ENCODE data around the gene NHSL1.

- no peak for TF ChIP-seq EZH2 (IDR thresholded peaks at IDR 0.05; ENCODE audit: borderline replicate concordance, low read depth, low read length, severe bottlenecking)
- no peak for TF ChIP-seq POLR2AphosphoS5 (IDR thresholded peaks at IDR 0.05; ENCODE audit: insufficient read depth, low read depth, low read length)
- no peak for TF ChIP-seq POLR2A (IDR thresholded peaks at IDR 0.05; ENCODE audit: low read depth, low read length)
- no peak for TF ChIP-seq CTCF (IDR thresholded peaks at IDR 0.05; ENCODE audit: extremely low read depth in 1 of 2, insufficient read depth in 1 of 2, low read depth in 1 of 2, low read length in 2 of 2)
- TF ChIP-seq MAX (IDR thresholded peaks at IDR 0.05; ENCODE audit: insufficient read depth, insufficient read length): no peak
Measured at GRCh38 chr6:138529478-138529877, 30.2 kb upstream of the NHSL1 start.

All from endothelial cell of umbilical vein (primary cell).